Measurements from ENCODE around the gene NHSL1.

NHSL1 gene

GRCh38 chr6:138499303-138500018 lies at the start of gene NHSL1:
NHSL1 (minus strand) TSS chr6:138499494; CDS start chr6:138499290, 204 bp downstream.
- in situ Hi-C loops (cut with MboI; ENCODE audit: low sequenced_read_pairs) = loop anchor here (25.0 kb wide), 1 partner anchor 387 kb away; the partner anchor contains the start of gene PERP

- in situ Hi-C loops (cut with MboI; ENCODE audit: low sequenced_read_pairs) = no loop called here
Measured at GRCh38 chr6:138546733-138547185, 47.5 kb upstream of the NHSL1 start.

- in situ Hi-C loops (cut with MboI; ENCODE audit: low sequenced_read_pairs) = no loop called here
Measured at GRCh38 chr6:138545621-138545980, 46.3 kb upstream of the NHSL1 start.

GRCh38 chr6:138544501-138544900 lies 45.2 kb upstream of the NHSL1 start:
- in situ Hi-C loops (cut with MboI; ENCODE audit: low sequenced_read_pairs) = no loop called here

GRCh38 chr6:138543657-138544056 lies 44.4 kb upstream of the NHSL1 start:
- in situ Hi-C loops (cut with MboI; ENCODE audit: low sequenced_read_pairs) = no loop called here

GRCh38 chr6:138541823-138542481 lies 42.7 kb upstream of the NHSL1 start:
- in situ Hi-C loops (cut with MboI; ENCODE audit: low sequenced_read_pairs) = no loop called here

- in situ Hi-C loops (cut with MboI; ENCODE audit: low sequenced_read_pairs) = no loop called here
Measured at GRCh38 chr6:138540468-138540867, 41.2 kb upstream of the NHSL1 start.

GRCh38 chr6:138539876-138540275 lies 40.6 kb upstream of the NHSL1 start:
- in situ Hi-C loops (cut with MboI; ENCODE audit: low sequenced_read_pairs) = no loop called here

- in situ Hi-C loops (cut with MboI; ENCODE audit: low sequenced_read_pairs) = no loop called here
Measured at GRCh38 chr6:138538390-138539031, 39.2 kb upstream of the NHSL1 start.

- in situ Hi-C loops (cut with MboI; ENCODE audit: low sequenced_read_pairs) = no loop called here
Measured at GRCh38 chr6:138537106-138537505, 37.8 kb upstream of the NHSL1 start.

- in situ Hi-C loops (cut with MboI; ENCODE audit: low sequenced_read_pairs) = no loop called here
Measured at GRCh38 chr6:138535728-138536455, 36.6 kb upstream of the NHSL1 start.

GRCh38 chr6:138533667-138534066 lies 34.4 kb upstream of the NHSL1 start:
- in situ Hi-C loops (cut with MboI; ENCODE audit: low sequenced_read_pairs) = no loop called here

GRCh38 chr6:138531387-138531786 lies 32.1 kb upstream of the NHSL1 start:
- in situ Hi-C loops (cut with MboI; ENCODE audit: low sequenced_read_pairs) = no loop called here

- in situ Hi-C loops (cut with MboI; ENCODE audit: low sequenced_read_pairs) = no loop called here
Measured at GRCh38 chr6:138529478-138529877, 30.2 kb upstream of the NHSL1 start.

- in situ Hi-C loops (cut with MboI; ENCODE audit: low sequenced_read_pairs) = no loop called here
Measured at GRCh38 chr6:138528956-138529355, 29.7 kb upstream of the NHSL1 start.

GRCh38 chr6:138528137-138528536 lies 28.8 kb upstream of the NHSL1 start:
- in situ Hi-C loops (cut with MboI; ENCODE audit: low sequenced_read_pairs) = no loop called here

- in situ Hi-C loops (cut with MboI; ENCODE audit: low sequenced_read_pairs) = no loop called here
Measured at GRCh38 chr6:138527411-138528088, 28.3 kb upstream of the NHSL1 start.

- in situ Hi-C loops (cut with MboI; ENCODE audit: low sequenced_read_pairs) = no loop called here
Measured at GRCh38 chr6:138526822-138527235, 27.5 kb upstream of the NHSL1 start.

GRCh38 chr6:138525355-138525754 lies 26.1 kb upstream of the NHSL1 start:
- in situ Hi-C loops (cut with MboI; ENCODE audit: low sequenced_read_pairs) = no loop called here

GRCh38 chr6:138524526-138524925 lies 25.2 kb upstream of the NHSL1 start:
- in situ Hi-C loops (cut with MboI; ENCODE audit: low sequenced_read_pairs) = loop anchor here (25.0 kb wide), 1 partner anchor 412 kb away; the partner anchor contains the start of gene PERP
